Activated naive CD8-positive, alpha-beta T cell (primary cell): ENCODE data around the gene CASP2.

Experiments used
- H3K27ac Mint-ChIP-seq: one replicate; pipeline ENCODE4 v1.8.0; 2021; ENCODE audit warnings: mixed read lengths
- H3K27me3 Mint-ChIP-seq: one replicate; pipeline ENCODE4 v1.8.0; 2021; ENCODE audit warnings: mixed read lengths
- H3K36me3 Mint-ChIP-seq: one replicate; pipeline ENCODE4 v1.8.0; 2021; ENCODE audit warnings: mixed read lengths
- H3K4me1 Mint-ChIP-seq: one replicate; pipeline ENCODE4 v1.8.0; 2021; ENCODE audit warnings: low read depth, mixed read lengths
- H3K4me3 Mint-ChIP-seq: one replicate; pipeline ENCODE4 v1.8.0; 2021; ENCODE audit warnings: mild to moderate bottlenecking, mixed read lengths
- H3K9me3 Mint-ChIP-seq: one replicate; pipeline ENCODE4 v1.8.0; 2021; ENCODE audit warnings: low read depth, mixed read lengths

CASP2 gene

DNA sequence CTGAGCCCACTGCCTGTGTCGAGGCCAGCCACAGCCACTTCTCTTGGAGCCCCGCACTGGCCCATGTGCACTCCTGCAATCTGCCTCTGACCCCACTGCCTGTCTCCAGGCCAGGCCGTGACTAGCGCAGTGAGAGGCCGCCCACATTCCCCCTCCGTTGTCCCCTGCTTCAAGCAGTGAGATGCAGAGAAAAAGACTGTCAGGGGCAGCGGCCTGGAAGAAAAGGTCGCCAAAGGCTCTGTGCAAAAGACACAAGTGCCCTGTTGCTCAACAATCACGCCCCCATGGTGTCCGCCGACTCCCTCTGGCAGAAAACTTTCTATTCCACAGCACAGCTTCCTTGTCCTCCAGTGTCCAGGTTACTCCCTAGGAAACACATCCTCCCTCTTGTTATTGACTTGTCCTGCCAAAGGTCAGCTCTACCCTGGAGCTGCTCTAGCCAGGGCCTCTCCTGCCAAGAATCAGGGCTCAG is 64.4 kb downstream of the CASP2 start:
- no peak overlapping the region for H3K4me3 Mint-ChIP-seq
- H3K36me3 Mint-ChIP-seq, result no peaks in the 10 kb centered on the region
- H3K9me3 Mint-ChIP-seq, result no peaks in the 10 kb centered on the region
- H3K27ac Mint-ChIP-seq, result no peak overlapping the region
- no peaks in the 10 kb centered on the region for H3K4me1 Mint-ChIP-seq
- H3K27me3 Mint-ChIP-seq, result no peaks in the 10 kb centered on the region

DNA sequence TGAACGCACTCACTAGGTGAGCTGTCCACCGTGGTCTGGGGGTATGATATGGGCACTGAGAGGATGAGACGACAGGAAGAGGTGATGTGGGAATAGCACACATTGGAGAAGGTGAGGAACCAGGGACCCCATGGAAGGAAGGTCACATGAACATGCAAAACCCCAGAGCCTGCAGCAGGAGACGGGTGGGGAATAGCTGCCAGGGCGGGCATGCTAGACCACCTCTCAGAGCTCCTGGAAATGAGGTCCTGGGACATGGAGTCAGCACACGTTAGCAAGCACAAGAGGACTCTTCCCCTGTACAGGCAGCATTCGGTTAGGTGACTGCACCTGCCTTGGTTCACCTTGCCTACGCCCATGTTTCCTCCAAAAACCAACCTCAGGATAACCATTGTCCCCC is 66.2 kb downstream of the CASP2 start:
- H3K27me3 Mint-ChIP-seq, result no peaks in the 10 kb centered on the region
- H3K36me3 Mint-ChIP-seq, result no peaks in the 10 kb centered on the region
- no peaks in the 10 kb centered on the region for H3K4me1 Mint-ChIP-seq
- no peak overlapping the region for H3K27ac Mint-ChIP-seq
- H3K4me3 Mint-ChIP-seq, result no peak overlapping the region
- no peaks in the 10 kb centered on the region for H3K9me3 Mint-ChIP-seq

DNA sequence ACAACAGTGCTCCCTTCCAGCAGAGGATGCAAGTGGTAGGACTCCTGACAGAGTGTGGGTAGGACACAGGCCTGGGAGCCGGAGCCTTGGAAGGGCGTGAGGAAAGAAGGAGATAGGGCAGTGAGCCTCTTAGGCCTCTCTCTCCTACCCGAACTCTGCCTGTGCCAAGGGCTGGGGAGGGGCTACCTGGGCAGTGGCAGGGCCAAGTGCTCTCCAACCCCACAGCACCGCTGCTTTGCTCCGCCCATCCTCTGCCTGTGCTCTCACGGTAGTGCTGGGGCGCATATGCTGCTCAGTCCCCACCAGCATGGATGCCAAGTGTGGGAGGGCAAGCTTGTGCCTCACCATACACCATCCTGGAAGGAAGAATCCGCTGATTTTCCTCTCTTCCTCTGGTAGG is 66.8 kb downstream of the CASP2 start:
- no peak overlapping the region for H3K27ac Mint-ChIP-seq
- H3K4me1 Mint-ChIP-seq, result no peaks in the 10 kb centered on the region
- H3K9me3 Mint-ChIP-seq, result no peaks in the 10 kb centered on the region
- H3K27me3 Mint-ChIP-seq, result no peaks in the 10 kb centered on the region
- H3K4me3 Mint-ChIP-seq, result no peak overlapping the region
- H3K36me3 Mint-ChIP-seq, result no peaks in the 10 kb centered on the region

DNA sequence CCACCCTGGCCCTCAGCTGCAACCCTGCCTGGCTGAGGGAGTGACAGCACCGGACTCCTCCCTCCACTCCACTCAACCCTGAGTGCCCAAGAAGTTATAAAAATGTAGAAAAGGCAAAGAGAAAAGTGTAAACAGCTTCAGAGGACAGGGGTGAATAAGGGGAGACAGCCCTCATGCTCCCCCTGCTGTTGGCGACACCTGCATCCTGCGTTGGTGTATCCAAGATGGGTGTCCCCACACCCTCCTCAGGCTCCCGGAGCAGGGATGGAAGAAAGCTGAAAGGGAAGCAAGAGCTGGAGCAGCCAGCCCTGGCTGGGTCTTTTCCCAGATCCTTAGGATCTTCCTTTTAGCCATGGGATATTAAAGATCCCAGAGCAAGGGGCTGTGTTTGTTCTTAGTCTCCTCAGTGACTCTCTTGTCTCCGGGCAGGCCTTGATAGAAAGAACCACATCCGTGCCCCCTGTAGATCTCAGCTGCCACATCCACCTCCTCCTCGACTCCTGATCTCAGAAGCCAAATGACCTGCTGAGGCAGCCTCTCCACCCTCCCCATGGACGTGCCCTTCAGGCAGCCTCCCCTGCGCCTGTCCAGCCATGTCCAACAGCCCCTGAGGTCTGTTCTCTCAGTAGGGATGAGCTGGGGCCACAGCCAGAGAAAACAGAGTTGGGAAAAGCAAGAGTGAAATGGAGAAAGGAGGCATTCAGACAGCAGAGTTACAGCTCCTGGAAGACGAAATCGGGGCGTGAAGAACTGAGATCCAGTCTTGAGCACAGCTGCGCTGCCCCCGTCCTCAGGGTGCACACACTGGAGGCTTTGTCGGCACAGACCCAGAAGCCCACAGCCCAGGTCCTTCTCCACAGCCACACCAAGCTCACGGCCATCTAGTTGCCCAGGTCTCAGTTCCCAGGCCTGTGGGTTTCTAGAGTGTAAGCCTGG is 67.6 kb downstream of the CASP2 start:
- Mint-ChIP-seq H3K4me3 (no peak overlapping the region), H3K36me3 (no peaks in the 10 kb centered on the region), H3K27ac (no peak overlapping the region), H3K27me3 (no peaks in the 10 kb centered on the region), H3K9me3 (no peaks in the 10 kb centered on the region), H3K4me1 (peaks cover 4% of the 10 kb centered on the region)

DNA sequence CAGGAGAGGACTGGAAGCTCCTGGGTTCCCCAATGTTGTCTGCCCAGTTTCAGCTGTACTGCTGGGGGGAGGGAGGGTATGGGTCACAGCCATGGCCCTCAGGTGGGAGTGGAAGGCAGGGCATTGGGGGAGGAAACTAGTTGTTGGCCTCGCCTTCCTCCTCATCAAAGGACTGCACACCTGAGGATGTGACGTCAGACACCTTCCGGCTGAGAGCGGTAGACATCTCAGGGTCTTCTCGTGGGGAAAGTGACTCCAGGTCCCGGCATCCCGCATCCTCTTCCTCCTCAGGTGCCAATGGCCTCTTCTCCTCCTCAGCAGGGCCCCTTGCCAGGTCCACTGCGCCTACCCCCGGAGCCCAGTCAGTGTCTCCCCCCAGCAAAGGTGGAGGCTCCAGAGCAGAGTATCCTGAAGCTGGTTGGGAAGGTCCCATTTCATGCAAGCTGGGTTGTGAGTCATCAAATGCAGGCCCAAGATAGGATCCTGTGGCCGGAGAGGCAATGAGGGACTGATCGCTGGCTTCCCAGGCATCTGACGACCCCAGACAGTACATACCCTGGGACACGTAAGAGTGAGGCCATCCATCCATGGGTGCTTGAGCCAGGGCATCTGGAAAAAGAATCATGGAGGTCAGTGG is 68.4 kb downstream of the CASP2 start:
- H3K27ac Mint-ChIP-seq, result no peak overlapping the region
- H3K4me1 Mint-ChIP-seq, result peaks cover 7% of the 10 kb centered on the region
- H3K4me3 Mint-ChIP-seq, result no peak overlapping the region
- H3K36me3 Mint-ChIP-seq, result no peaks in the 10 kb centered on the region
- H3K9me3 Mint-ChIP-seq, result no peaks in the 10 kb centered on the region
- H3K27me3 Mint-ChIP-seq, result no peaks in the 10 kb centered on the region
